GM12878 (cell line): Measurements from ENCODE around the gene F7. TPM values are rescaled to one million over a fixed set of nuclear protein-coding genes. Genes with fewer than 3 reads are reported as not detected.

Experiments used
- BCL3 ChIP-seq: IDR thresholded peaks from 2 replicates; pipeline ENCODE4 v1.6.1; 2011; ENCODE audit warnings: borderline replicate concordance, low read depth, mild to moderate bottlenecking, moderate library complexity, low read length; ENCODE audit not compliant: insufficient read depth, poor library complexity, severe bottlenecking
- BMI1 ChIP-seq: fragments of 450-650 bp; IDR thresholded peaks from 2 replicates; pipeline ENCODE4 v1.6.1; 2016; ENCODE audit warnings: mild to moderate bottlenecking, moderate library complexity, borderline replicate concordance
- CEBPZ ChIP-seq: fragments of 150-350 bp; IDR thresholded peaks from 2 replicates; pipeline ENCODE4 v1.6.1; 2016; ENCODE audit warnings: low read depth, low read length
- HDAC2 ChIP-seq: fragments of 200-600 bp; sonication (generic); IDR thresholded peaks from 2 replicates; pipeline ENCODE4 v1.6.1; 2017
- NBN ChIP-seq: fragments of 450-650 bp; IDR thresholded peaks from 2 replicates; pipeline ENCODE4 v1.6.1; 2016
- NFIC ChIP-seq: IDR thresholded peaks from 2 replicates; pipeline ENCODE4 v1.6.1; 2012; ENCODE audit warnings: low read depth, mild to moderate bottlenecking, inconsistent platforms, low read length, moderate library complexity
- NFYA ChIP-seq: IDR thresholded peaks from 2 replicates; pipeline ENCODE4 v1.6.1; 2011; ENCODE audit warnings: low read depth, mild to moderate bottlenecking, low read length, improper control_type of control experiment, borderline replicate concordance
- PML ChIP-seq: IDR thresholded peaks from 2 replicates; pipeline ENCODE4 v1.6.1; 2012; ENCODE audit warnings: low read length, inconsistent platforms
- RAD51 ChIP-seq: fragments of 450-650 bp; IDR thresholded peaks from 2 replicates; pipeline ENCODE4 v1.6.1; 2016; ENCODE audit warnings: moderate library complexity, mild to moderate bottlenecking, inconsistent platforms
- SMC3 ChIP-seq: IDR thresholded peaks from 2 replicates; pipeline ENCODE4 v1.6.1; 2011; ENCODE audit warnings: low read length, improper control_type of control experiment, borderline replicate concordance
- ZBED1 ChIP-seq: IDR thresholded peaks from 2 replicates; pipeline ENCODE4 v1.6.1; 2016; ENCODE audit warnings: borderline replicate concordance
- ZNF24 ChIP-seq: fragments of 450-650 bp; IDR thresholded peaks from 2 replicates; pipeline ENCODE4 v1.6.1; 2017; ENCODE audit warnings: antibody characterized with exemption, mild to moderate bottlenecking
- polyA plus RNA-seq, 11 experiments: library from polyadenylated mRNA; depleted of rRNA in 4 of 11; unstranded in 6 of 11; stranded (reverse) in 5 of 11; fragments of >200 nt; fragmentation: Nextera tagmentation in 4 of 11; fragmentation: Illumina TruSeq in 1 of 11; extraction: Ambion mirVana in 4 of 11; extraction: Trizol in 1 of 11; gene quantifications; 1 replicate in 1 of 11; 2 replicates in 10 of 11; pipeline versions ENCODE4 v1.2.1 to v1.2.3, GENCODE V29; 2011 to 2016; ENCODE audit warnings: inconsistent platforms in 2 of 11, missing spikeins in 2 of 11, low read depth in 1 of 11
- total RNA-seq, 4 experiments: library from RNA; depleted of rRNA in 3 of 4; stranded (reverse); fragments of >200 nt in 3 of 4; fragmentation: Illumina TruSeq in 1 of 4; extraction: Trizol in 1 of 4; gene quantifications; 2 replicates each; pipeline versions ENCODE4 v1.2.1 to v1.2.3, GENCODE V29; 2013 to 2021

The F7 gene
- total and polyA plus RNA-seq, 10 of the 15 experiments (the other 5 are each of a cell fraction or from before 2014, with no cell fraction given) = not detected

- TF ChIP-seq HDAC2 = no peak
- no peak for TF ChIP-seq ZBED1
- no peak for TF ChIP-seq RAD51
- no peak for TF ChIP-seq SMC3
- TF ChIP-seq NBN = no peak
- no peak for TF ChIP-seq ZNF24
- no peak for TF ChIP-seq NFYA
- TF ChIP-seq CEBPZ = no peak
- TF ChIP-seq NFIC = no peak
- no peak for TF ChIP-seq BMI1
- no peak for TF ChIP-seq BCL3
- TF ChIP-seq PML = no peak
These were observed 46.4 kb upstream of the F7 start (continued) for GRCh38 chr13:113058988-113059850.
